Placental pericyte (primary cell): ENCODE data around the gene TDP1. TPM values are rescaled to one million over a fixed set of nuclear protein-coding genes. Genes with fewer than 3 reads are reported as not detected.

Experiments used
- total RNA-seq: library from RNA; depleted of rRNA; stranded (reverse); fragments of >200 nt; gene quantifications from 2 replicates; pipeline ENCODE4 v1.2.3, GENCODE V29; 2012

Gene TDP1
- 8.1 and 45.7 TPM in 2 replicates for total RNA-seq

DNA sequence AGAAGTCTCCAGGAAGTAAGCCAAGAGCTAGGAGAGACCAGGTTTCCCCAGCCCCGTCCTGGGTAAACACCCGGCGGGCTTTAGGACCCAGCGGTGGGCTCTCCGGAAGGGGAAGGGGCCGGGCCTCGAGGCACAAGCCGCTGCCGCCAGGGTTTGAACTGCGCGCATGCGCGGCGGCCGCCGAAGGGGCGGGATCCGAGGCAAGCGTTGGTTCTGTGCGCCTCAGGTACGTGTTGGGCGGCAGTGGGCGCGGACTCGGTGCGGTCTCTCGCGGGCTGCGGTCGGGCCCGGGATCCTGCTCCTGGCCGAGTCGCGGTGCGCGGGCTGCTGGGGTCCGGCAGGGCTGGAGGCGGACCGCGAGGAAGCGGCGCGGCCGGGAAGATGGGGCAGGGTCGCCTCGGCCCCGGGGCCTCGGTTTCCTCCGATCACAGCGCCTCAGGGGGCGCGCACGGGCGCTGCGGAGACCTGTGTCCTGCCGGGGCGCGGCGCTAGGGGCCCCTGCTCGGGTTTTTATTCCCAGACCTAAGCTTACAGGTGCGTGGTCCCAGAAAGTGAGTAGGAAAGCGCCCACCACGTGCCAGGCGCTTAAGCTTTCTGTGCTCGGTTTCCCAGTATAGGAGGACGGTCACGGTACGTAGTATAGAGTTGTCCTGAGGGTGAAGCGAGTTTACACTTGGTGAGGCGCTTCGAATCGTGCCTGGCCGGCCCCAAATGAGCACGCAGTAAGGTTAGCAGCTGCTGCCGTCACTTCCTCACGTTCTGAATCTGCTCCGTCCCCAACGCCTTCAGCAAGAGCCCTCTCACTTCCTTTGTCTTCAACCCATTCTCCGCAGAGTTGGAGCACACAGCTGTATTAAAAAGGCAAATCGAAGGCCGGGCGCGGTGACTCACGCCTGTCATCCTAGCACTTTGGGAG lies at the start of gene TDP1:
Gene TDP1 (plus strand): TSS at position 183 of the 916 bp plus-strand sequence. CDS start 7,188 bp downstream, outside the sequence.

DNA sequence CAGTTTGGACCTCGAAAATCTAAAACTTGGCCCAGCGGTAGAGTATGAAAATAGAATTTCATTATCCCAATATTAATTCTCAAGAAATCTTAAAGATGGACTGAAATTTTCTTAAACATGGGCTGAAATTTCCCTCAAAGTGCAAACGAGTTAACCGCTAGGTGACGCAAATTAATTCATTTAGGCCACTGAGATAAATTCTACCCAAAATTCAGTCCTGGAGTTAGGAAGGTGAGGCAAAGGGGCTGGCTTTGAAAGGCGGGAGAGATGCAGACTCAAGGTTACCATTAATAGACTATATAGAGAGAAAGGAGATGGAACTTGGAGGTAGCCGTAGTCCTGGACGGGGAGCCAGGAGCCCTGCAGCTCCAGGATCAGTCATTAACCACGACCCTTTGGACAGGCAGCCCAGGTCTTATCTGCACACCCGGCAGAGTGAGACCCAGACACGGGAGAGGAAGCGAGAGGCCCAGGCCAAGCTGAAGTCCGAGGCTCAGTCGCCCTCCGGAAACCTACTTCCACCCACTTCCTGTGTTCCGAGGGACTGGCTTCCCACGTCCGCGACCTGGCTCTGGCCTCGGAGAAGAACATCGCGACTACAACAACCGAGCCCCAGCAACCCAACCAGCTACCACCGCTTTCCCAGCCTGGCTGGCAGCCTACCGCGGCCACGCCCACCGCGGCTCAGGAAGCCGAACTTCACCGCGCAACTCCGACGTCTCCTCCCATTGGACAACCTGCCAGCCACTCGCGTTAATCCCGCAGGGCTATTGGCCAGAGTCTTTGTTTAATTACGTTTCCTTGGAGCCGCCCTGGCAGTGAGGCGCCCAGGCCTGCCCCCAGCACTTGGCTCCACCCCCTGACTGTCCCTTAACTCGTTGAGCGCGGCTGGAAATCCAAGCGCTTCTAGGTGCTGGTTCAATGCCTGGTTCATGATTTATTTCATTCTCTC lies 1.4 kb upstream of the TDP1 start, which contains the start of gene EFCAB11:
Gene EFCAB11 (minus strand): TSS at position 661 of the 952 bp plus-strand sequence. CDS start 70 bp downstream, at position 591.

DNA sequence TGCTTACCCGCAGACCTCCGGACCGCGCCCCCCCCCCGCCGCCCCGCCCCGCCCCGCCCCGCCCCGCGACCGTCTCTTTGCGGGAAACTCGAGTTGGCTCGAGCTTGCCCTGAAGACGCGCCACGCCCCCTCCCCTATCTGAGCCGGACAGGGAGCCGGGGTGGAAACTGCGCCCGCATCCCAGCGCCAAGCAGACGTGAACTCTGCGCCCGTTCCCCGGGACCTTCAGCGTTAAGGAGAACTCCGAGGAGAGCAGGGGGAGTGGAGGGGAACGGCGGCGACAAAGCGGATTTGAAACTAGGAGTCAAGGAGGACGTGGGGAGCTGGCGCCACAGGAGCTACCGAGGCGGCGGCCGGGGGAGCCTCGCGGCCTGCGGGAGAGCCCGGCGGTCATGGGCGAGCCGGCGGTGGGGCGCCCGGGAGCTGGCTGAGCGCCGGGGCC lies 106.0 kb downstream of the TDP1 start, which contains the start of gene KCNK13:
Gene KCNK13 (plus strand): TSS at position 310 of the 442 bp plus-strand sequence. CDS start 212 bp downstream, outside the sequence.

Other genes starting within 250 kb of the TDP1 start
- gene EFCAB11, start 1.2 kb upstream of the TDP1 start, total RNA-seq: 3.1 and 4.6 TPM in 2 replicates
- under 0.01 TPM in 1 of 2 replicates, not detected in the other for gene KCNK13, start 106.1 kb downstream of the TDP1 start, total RNA-seq